HPDE6-E6E7 (cell line): ENCODE measurements around the gene EHMT2.
"Not testable (repeated sequence)": the region's sequence is repeated elsewhere in the genome, so short reads cannot be mapped to it uniquely, and the experiment has no call there.

Experiments
- DNase-seq: peaks from one replicate; pipeline ENCODE4 v3.0.0; 2011; ENCODE audit warnings: missing footprints; ENCODE audit errors: extremely low spot score

Gene EHMT2

DNA sequence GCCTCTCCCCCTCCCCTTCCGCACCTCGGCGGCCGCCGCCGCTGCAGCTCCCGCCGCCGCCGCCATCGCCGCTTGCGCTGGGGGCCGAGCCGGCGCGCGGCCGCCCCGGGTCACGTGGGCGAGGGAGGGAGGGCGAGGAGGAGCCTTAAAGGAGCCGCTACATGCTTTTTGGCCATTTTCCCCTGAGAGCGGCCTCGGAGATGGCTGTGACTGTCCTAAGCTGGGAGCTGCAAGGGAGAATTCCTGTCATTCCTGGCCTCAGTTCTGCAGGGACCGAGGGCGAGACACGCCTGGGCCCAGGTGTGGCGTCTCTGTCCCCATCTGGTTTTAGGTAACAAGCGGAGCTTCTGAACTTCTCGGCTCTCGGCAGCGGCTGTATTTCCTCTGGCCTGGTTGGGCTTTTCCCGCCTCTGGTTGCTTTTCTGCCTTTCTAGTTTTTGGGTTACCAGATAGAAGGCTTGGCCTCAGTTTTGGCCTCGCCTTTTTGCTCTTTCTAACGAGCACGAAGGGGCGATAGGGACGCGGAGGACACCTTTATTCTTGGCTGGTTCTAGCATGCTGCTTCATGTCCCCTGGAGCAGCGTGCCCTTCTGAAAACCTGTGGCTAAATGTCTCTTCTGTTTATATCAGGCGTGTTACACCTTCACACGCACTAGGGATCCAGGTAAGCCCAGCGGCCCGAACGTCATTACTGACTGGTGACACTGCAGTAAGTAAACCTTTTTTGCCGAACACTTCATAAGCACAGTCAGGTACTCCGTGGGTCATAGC is at the start of gene EHMT2:
EHMT2 (minus strand) TSS at position 87 of the 771 bp plus-strand sequence; CDS start at position 66, 21 bp downstream.
- DNase-seq = peak; percentile 67

DNA sequence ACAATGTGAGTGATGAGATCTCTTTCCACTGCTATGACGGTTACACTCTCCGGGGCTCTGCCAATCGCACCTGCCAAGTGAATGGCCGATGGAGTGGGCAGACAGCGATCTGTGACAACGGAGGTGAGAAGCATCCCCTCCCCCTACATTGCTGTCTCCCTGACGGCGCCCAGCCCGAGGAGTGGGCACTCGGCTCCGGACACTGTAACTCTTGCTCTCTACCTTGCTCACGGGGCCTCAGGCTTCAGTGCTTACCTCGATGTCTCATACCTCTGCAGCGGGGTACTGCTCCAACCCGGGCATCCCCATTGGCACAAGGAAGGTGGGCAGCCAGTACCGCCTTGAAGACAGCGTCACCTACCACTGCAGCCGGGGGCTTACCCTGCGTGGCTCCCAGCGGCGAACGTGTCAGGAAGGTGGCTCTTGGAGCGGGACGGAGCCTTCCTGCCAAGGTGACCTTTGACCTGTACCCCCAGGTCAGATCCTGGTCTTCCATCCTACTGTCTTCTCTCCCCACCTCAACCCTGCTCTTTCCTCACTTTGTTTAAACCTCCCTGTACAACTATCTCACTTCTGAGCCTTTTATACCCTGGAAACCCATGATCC is 49.7 kb upstream of the EHMT2 start:
- DNase-seq = no peak

DNA sequence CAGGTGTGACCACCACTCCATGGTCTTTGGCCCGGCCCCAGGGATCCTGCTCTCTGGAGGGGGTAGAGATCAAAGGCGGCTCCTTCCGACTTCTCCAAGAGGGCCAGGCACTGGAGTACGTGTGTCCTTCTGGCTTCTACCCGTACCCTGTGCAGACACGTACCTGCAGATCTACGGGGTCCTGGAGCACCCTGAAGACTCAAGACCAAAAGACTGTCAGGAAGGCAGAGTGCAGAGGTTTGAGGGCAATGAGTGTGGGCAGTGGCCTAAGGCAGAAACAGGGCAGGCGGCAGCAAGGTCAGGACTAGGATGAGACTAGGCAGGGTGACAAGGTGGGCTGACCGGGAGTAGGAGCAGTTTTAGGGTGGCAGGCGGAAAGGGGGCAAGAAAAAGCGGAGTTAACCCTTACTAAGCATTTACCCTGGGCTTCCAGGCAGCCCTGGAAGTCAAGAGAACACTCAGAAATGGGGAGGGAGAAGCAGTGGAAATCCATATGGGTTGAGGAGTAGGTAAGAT is 48.9 kb upstream of the EHMT2 start:
- DNase-seq = no peak

DNA sequence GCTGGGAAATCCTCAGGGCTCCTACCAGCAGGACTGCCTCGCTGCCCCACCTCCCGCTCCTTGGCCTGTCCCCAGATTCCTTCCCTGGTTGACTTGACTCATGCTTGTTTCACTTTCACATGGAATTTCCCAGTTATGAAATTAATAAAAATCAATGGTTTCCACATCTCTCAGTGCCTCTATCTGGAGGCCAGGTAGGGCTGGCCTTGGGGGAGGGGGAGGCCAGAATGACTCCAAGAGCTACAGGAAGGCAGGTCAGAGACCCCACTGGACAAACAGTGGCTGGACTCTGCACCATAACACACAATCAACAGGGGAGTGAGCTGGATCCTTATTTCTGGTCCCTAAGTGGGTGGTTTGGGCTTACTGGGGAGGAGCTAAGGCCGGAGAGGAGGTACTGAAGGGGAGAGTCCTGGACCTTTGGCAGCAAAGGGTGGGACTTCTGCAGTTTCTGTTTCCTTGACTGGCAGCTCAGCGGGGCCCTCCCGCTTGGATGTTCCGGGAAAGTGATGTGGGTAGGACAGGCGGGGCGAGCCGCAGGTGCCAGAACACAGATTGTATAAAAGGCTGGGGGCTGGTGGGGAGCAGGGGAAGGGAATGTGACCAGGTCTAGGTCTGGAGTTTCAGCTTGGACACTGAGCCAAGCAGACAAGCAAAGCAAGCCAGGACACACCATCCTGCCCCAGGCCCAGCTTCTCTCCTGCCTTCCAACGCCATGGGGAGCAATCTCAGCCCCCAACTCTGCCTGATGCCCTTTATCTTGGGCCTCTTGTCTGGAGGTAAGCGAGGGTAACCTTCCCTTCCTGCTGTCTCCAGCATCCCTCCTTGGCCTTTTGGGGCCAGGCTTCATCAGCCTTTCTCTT is 48.2 kb upstream of the EHMT2 start, which contains the start of gene CFB:
CFB (plus strand) TSS at position 589 of the 863 bp plus-strand sequence; CDS start at position 716, 127 bp downstream.
- peak; percentile 92 for DNase-seq

DNA sequence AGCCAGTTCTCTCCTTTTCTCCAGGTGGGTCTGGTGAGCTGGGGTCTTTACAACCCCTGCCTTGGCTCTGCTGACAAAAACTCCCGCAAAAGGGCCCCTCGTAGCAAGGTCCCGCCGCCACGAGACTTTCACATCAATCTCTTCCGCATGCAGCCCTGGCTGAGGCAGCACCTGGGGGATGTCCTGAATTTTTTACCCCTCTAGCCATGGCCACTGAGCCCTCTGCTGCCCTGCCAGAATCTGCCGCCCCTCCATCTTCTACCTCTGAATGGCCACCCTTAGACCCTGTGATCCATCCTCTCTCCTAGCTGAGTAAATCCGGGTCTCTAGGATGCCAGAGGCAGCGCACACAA is 47.6 kb upstream of the EHMT2 start:
- DNase-seq = no peak

DNA sequence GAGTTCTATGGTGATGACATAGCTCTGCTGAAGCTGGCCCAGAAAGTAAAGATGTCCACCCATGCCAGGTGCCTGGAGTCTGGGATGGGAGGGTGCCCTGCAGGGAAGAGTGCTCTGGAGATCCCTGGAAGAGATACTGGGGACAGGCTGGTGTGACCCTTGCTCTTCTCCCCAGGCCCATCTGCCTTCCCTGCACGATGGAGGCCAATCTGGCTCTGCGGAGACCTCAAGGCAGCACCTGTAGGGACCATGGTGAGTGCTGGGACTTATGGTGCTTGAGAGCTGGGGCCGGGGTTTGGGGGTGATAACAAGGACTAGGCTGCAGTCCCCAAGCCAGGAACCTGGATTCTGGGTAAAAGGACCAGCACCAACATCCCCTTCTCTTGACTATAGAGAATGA is 46.2 kb upstream of the EHMT2 start:
- DNase-seq = no peak

DNA sequence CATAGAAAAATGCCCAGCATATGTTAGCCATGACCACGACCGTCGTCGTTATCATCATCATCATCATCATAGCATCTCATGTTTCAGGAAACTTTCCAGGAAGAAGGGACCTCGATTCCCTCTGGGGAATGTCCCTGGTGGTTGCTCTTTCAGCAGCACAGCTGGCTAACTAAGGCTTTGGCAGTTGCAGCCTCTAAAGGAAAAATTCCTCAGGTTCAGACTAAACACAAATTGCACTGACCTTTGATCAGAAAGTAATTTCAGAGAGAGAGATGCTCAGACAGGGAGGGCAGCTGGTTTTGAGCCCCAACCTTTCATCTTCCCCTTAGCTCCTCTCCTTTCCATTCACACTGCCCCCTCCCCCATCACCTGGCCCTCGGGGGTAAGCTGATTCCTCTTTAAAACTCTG is 42.8 kb upstream of the EHMT2 start:
- DNase-seq = no peak

DNA sequence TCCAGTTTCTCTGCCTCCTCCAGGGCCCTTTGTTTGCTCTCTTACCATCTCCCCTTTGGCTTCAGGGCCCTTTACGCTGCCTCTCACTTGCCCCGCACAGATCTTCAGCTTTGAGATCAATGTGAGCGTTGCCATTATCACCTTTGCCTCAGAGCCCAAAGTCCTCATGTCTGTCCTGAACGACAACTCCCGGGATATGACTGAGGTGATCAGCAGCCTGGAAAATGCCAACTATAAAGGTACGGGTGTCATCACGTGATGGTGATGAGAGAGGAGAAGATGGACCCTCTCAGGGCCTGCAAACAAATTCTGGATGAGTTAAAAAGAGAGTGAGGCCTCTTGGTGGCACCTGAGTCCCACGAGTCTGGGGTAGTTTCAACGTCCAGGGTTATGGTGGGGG is 38.3 kb upstream of the EHMT2 start:
- DNase-seq = no peak

DNA sequence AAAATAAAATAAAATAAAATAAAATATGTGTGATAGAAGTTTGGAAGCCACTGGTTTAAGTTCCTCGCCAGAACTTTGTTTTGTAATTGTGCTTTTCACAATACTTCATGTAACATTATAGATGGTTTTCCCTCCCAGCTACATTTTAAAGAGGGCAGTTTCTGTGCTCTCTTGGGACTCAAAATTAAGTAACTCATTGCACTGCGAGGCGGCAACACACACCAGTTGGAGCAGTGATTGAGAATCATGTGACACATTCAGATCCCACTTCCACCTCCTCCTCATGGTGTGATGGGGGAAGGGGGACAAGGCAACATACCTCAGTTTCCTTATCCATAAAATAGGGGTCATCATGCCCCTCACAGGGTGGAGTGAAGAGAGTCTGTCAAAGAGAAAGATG is 37.5 kb upstream of the EHMT2 start:
- DNase-seq = no peak

DNA sequence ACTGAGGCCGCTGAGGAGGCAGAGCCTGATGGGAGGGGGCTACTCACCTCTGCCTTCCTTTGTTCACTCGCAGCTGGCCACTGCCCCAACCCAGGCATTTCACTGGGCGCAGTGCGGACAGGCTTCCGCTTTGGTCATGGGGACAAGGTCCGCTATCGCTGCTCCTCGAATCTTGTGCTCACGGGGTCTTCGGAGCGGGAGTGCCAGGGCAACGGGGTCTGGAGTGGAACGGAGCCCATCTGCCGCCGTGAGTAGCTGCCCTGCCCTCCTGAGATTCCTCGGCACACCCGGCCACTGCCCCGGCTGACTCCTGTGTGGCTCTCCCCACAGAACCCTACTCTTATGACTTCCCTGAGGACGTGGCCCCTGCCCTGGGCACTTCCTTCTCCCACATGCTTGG is 36.0 kb upstream of the EHMT2 start:
- DNase-seq = no peak

DNA sequence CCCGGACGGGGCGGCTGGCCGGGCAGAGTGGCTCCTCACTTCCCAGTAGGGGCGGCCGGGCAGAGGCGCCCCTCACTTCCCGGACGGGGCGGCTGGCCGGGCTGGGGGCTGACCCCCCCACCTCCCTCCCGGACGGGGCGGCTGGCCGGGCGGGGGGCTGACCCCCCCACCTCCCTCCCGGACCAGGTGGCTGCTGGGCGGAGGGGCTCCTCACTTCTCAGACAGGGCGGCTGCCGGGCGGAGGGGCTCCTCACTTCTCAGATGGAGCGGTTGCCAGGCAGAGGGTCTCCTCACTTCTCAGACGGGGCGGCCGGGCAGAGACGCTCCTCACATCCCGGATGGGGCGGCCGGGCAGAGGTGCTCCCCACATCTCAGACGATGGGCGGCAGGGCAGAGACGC is 34.6 kb upstream of the EHMT2 start:
- DNase-seq = not testable (repeated sequence)

DNA sequence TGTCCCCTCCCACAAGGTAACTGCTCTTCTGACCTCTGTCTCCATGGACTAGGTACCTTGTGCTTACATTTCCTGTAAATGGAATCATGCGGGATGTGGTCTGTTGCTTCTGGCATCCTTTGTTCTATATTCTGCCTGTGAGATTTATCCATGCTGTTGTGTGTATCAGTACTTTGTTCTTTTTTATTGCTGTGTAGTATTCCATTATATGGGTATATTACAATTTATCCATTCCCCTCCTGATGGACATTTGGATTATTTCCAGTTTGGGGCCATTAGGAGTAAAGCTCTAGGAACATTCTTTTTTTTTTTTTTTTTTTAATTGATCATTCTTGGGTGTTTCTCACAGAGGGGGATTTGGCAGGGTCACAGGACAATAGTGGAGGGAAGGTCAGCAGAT is 33.5 kb upstream of the EHMT2 start:
- no peak for DNase-seq

DNA sequence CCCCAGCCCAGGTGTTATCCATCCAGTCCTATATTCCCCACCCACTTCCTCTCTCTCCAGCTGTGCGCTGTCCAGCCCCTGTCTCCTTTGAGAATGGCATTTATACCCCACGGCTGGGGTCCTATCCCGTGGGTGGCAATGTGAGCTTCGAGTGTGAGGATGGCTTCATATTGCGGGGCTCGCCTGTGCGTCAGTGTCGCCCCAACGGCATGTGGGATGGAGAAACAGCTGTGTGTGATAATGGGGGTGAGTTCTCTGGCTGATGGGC is 31.1 kb upstream of the EHMT2 start:
- DNase-seq = no peak

DNA sequence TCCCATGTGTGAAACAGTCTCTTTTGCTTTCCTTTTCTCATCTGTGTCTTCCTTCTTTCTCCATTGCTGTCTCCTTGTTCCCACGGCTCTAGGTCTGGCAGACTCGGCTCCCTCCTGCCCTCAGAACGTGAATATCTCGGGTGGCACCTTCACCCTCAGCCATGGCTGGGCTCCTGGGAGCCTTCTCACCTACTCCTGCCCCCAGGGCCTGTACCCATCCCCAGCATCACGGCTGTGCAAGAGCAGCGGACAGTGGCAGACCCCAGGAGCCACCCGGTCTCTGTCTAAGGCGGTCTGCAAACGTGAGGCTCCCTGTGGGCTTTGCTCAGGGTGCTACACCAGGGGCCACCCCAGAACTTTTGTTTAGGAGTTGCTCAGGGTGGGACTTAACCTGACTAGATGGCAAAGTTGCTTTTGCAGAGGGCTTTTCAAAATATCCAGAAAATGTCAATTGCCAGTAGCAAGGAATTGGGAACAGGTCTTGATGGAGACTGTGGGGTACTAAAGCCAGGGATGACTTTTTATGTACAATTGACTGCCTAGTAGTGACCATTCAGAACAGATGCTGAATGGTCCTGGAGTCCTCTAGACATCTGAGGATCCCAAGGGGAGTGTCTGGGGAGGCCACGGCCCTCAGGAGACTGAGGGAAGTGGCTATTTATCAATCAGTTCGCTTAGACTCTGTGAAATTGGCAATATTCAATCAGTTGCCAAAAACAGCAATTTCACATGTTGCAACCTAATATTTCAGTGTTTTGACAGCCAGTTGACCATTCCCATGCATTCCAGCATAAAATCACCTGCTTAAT is 30.6 kb upstream of the EHMT2 start:
- no peak for DNase-seq

DNA sequence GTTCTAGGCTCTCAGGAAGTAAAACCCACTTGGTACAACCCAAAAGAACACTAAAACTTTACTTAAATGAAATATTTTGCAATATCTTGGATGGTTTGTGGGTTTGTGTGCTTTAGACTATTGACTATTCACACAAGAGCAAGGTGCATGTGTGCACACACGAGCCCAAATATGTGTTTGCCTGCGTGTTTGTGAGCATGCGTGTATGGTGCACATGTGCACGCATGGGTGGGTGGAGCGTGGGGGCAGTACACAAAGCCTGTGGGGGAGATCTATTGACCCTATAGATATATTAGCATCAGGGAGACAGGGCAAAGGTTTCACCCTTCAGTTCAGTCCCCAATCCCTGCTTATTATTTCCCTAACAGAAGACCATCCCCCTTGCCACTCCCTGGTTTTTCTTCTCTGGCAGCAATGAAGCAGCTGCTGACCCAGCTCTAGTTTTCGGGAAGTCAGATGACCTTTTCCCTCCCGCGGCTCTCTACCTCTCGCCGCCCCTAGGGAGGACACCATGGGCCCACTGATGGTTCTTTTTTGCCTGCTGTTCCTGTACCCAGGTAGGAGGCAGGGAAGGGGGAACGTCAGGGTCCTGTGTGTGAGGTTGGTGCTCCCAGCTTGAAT is 29.9 kb upstream of the EHMT2 start, which contains the start of gene C2:
C2 (plus strand) TSS at position 476 of the 621 bp plus-strand sequence; CDS start at position 512, 36 bp downstream.
- no peak for DNase-seq

DNA sequence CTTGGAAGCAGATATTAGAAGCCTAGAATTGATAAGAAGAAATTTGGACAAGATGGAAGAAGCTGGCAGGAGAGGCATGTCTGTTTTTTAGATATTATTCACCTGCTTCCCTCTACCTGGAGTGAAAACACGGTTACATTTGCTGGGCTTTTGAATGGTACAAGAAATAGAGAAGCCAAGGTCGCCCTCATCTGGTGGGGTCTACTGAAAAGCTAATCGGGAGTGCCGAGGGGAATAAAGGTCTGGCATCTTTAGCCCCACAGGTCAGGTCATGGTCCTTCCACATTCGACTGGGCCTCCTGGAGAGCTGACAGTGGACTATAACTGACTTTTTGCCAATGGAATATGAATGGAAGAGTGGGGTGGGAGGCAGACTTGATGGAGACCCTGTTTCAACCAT is 25.4 kb upstream of the EHMT2 start:
- DNase-seq = no peak

DNA sequence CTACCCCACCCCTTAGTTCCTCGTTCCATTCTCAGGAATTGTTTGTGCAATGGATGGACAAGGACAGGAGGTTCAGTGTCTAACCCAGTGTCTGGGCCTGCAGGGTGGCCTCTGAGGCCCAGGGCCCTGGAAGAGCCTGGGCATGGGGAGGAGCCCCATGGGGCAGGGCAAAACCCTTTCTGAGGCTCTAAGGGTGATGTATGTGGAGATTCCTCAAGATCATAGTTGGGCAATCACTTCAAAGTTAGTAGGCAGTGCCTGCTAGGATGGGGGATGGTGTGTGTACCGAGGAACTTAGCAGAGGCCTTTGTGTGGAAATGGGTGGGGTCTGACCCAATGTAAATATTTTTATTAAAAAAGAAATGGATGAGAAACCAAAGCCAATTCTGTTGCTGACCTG is 23.3 kb upstream of the EHMT2 start:
- DNase-seq = no peak

DNA sequence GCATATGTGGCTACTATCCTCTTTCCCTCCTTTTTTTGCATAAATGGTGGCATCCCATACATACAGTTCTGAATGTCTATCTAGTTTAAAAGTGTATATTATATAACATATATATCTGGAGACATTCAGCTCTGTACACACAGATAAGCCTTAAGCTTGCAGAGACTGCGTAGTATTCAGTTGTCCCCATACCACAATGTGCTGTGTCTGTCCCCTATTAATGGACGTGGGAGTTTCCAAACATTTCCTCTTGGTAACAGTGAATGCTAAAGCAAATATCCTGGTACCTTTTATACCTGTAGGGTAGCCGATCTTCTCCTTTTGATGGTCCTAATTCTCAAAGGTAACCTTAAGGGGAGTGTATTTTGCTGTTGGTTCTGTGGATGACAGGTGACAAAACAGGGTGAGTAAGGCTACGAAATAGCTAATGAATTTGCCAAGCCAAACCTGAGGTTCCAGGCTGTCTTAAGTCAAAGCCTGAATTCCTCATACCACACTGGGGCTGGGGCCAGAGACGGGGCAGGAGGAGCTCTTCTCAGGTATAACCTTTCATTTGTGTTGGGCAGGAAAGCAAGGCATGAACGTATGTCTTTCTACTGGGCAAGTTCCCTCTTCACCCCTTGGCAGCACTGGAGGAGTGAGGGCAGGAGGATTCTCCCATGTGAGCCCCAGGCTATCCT is 22.3 kb upstream of the EHMT2 start:
- DNase-seq = no peak

DNA sequence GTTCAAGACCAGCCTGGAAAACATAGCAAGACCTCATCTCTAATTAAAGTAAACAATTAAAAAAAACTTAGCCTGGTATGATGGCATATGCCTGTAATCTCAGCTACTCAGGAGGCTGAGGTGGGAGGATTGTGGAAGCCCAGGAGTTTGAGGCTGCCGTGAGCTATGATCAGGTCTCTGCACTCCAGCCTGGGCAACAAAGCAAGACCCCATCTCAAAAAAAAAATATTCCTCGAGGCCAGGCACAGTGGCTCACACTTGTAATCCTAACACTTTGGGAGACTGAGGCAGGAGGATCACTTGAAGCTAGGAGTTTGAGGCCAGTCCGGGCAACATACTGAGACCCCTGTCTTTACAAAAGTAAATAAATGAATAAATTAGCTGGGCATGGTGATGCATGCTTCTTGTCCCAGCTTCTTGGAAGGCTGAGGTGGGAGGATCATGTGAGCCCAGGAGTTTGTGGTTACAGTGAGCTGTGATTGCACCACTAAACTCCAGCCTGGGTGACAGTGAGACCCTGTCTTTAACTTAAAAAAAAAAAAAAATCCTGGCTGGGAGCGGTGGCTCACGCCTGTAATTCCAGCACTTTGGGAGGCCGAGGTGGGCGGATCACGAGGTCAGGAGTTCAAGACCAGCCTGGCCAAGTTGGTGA is 20.7 kb upstream of the EHMT2 start:
- DNase-seq = no peak

DNA sequence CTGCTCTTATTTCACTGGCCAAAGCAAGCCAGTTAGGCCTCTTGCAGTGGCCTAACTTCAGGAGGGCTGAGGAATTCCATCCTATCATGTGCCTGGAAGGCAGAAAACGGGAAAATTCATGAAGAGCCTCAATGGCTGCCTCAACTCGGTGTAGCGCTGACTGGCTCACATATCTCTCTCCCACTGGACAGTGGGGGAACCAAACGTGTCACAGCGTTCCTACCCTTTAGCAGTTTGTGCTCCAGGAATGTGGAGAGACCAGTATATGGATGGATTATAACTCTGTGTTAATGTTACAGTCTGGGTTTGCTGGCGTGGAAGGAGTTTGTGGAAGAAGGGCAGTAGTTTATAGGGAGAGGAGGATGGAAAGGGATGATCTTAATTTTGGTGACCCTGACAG is 18.3 kb upstream of the EHMT2 start:
- DNase-seq = no peak
